HG02798 (cell line): Measurements from ENCODE around the gene FFAR1.

Source experiments
- ATAC-seq: cut with Tn5 transposase; IDR thresholded peaks from one replicate; pipeline ENCODE4 v1.9.1; 2021; ENCODE audit warnings: mild to moderate bottlenecking; ENCODE audit not compliant: unreplicated experiment, poor library complexity

FFAR1 gene

GRCh38 chr19:35347171-35347929, at the start of gene FFAR1:
FFAR1 (plus strand) TSS chr19:35347902; CDS start chr19:35351552, 3,650 bp downstream.
- peak; percentile 61 for ATAC-seq

GRCh38 chr19:35297922-35298321, 49.8 kb upstream of the FFAR1 start:
- ATAC-seq, result no peak

GRCh38 chr19:35298561-35298972, 49.1 kb upstream of the FFAR1 start:
- no peak for ATAC-seq

GRCh38 chr19:35299523-35300338, 48.0 kb upstream of the FFAR1 start:
- no peak for ATAC-seq

GRCh38 chr19:35300339-35300649, 47.4 kb upstream of the FFAR1 start:
- no peak for ATAC-seq

GRCh38 chr19:35301961-35302360, 45.7 kb upstream of the FFAR1 start:
- ATAC-seq, result no peak

- no peak for ATAC-seq
These were observed 45.3 kb upstream of the FFAR1 start for GRCh38 chr19:35302446-35302845.

- ATAC-seq, result no peak
These were observed 44.3 kb upstream of the FFAR1 start for GRCh38 chr19:35303357-35303915.

GRCh38 chr19:35304036-35304435, 43.7 kb upstream of the FFAR1 start:
- no peak for ATAC-seq

- no peak for ATAC-seq
These were observed 42.5 kb upstream of the FFAR1 start for GRCh38 chr19:35305181-35305580.

- ATAC-seq, result no peak
These were observed 41.0 kb upstream of the FFAR1 start for GRCh38 chr19:35306473-35307246.

GRCh38 chr19:35307931-35308330, 39.8 kb upstream of the FFAR1 start:
- ATAC-seq, result no peak

GRCh38 chr19:35308910-35309309, 38.8 kb upstream of the FFAR1 start:
- ATAC-seq, result no peak

GRCh38 chr19:35309481-35310279, 38.0 kb upstream of the FFAR1 start:
- ATAC-seq, result no peak

GRCh38 chr19:35310331-35310730, 37.4 kb upstream of the FFAR1 start:
- ATAC-seq, result no peak

- no peak for ATAC-seq
These were observed 36.8 kb upstream of the FFAR1 start for GRCh38 chr19:35310811-35311465.

GRCh38 chr19:35311901-35312665, 35.6 kb upstream of the FFAR1 start:
- no peak for ATAC-seq

GRCh38 chr19:35313587-35313986, 34.1 kb upstream of the FFAR1 start:
- ATAC-seq, result no peak

- ATAC-seq, result no peak
These were observed 33.7 kb upstream of the FFAR1 start for GRCh38 chr19:35314031-35314430.
